Ishikawa (cell line): ENCODE measurements around the gene NOTCH2.

ENCODE experiments used
- CEBPB ChIP-seq: IDR thresholded peaks from 2 replicates; pipeline ENCODE4 v1.6.1; 2012
- CREB1 ChIP-seq: IDR thresholded peaks from 2 replicates; pipeline ENCODE4 v1.6.1; 2012; ENCODE audit warnings: low read depth
- EGR1 ChIP-seq: IDR thresholded peaks from 2 replicates; pipeline ENCODE4 v1.6.1; 2012
- EP300 ChIP-seq: IDR thresholded peaks from 2 replicates; pipeline ENCODE4 v1.6.1; 2012; ENCODE audit warnings: borderline replicate concordance
- FOXM1 ChIP-seq: IDR thresholded peaks from 2 replicates; pipeline ENCODE4 v1.6.1; 2012; ENCODE audit warnings: low read depth, borderline replicate concordance
- MAX ChIP-seq: IDR thresholded peaks from 2 replicates; pipeline ENCODE4 v1.6.1; 2012
- NFIC ChIP-seq: IDR thresholded peaks from 2 replicates; pipeline ENCODE4 v1.6.1; 2012
- RAD21 ChIP-seq: IDR thresholded peaks from 2 replicates; pipeline ENCODE4 v1.6.1; 2012; ENCODE audit warnings: low read depth
- REST ChIP-seq: IDR thresholded peaks from 2 replicates; pipeline ENCODE4 v1.6.1; 2012; ENCODE audit warnings: low read depth, mild to moderate bottlenecking
- TAF1 ChIP-seq: IDR thresholded peaks from 2 replicates; pipeline ENCODE4 v1.6.1; 2012; ENCODE audit warnings: low read depth, mild to moderate bottlenecking
- TCF12 ChIP-seq: IDR thresholded peaks from 2 replicates; pipeline ENCODE4 v1.6.1; 2012; ENCODE audit warnings: low read depth
- TEAD4 ChIP-seq: IDR thresholded peaks from 2 replicates; pipeline ENCODE4 v1.6.1; 2012
- USF1 ChIP-seq: IDR thresholded peaks from 2 replicates; pipeline ENCODE4 v1.6.1; 2012
- YY1 ChIP-seq: IDR thresholded peaks from 2 replicates; pipeline ENCODE4 v1.6.1; 2012; ENCODE audit warnings: low read depth
- ZBTB7A ChIP-seq: IDR thresholded peaks from 2 replicates; pipeline ENCODE4 v1.6.1; 2012; ENCODE audit warnings: low read depth

NOTCH2 gene

GRCh38 chr1:119909890-119910596, 159.4 kb downstream of the NOTCH2 start:
- TF ChIP-seq TAF1 (no peak), TCF12 (no peak), USF1 (no peak), EGR1 (no peak), CREB1 (no peak), RAD21 (no peak), EP300 (no peak)

GRCh38 chr1:119908661-119909060, 160.8 kb downstream of the NOTCH2 start:
- no peak for TF ChIP-seq REST

GRCh38 chr1:119906927-119907652, 162.4 kb downstream of the NOTCH2 start:
- TF ChIP-seq REST, result no peak
- TF ChIP-seq CREB1, result no peak
- TF ChIP-seq FOXM1, result no peak
- no peak for TF ChIP-seq USF1
- no peak for TF ChIP-seq ZBTB7A
- TF ChIP-seq TAF1, result no peak
- TF ChIP-seq RAD21, result no peak
- TF ChIP-seq EP300, result no peak
- no peak for TF ChIP-seq CEBPB
- no peak for TF ChIP-seq TCF12
- TF ChIP-seq EGR1, result no peak
- TF ChIP-seq TEAD4, result no peak
- TF ChIP-seq MAX, result no peak
- TF ChIP-seq YY1, result no peak
- TF ChIP-seq NFIC, result no peak

- TF ChIP-seq NFIC (no peak), EP300 (no peak), YY1 (no peak), USF1 (no peak), TEAD4 (no peak), REST (no peak), TAF1 (no peak), ZBTB7A (no peak)
Observed at GRCh38 chr1:119903443-119903835, 166.0 kb downstream of the NOTCH2 start.
